BLaER1 treated with 17β-estradiol and CSF1 and Interleukin-3, amounts not matched to agents 10 nM and 100 nM (cell line): Measurements from ENCODE around the gene PPM1N.

Experiments used
- H3K27ac ChIP-seq, 11 experiments: shearing (Covaris generic); formaldehyde crosslinking; 2 replicates each; pipeline ENCODE4 v1.8.1; 2022
- H3K27me3 ChIP-seq, 11 experiments: shearing (Covaris generic); formaldehyde crosslinking; 2 replicates each; pipeline ENCODE4 v1.8.1; 2022
- H3K36me3 ChIP-seq, 11 experiments: shearing (Covaris generic); formaldehyde crosslinking; 2 replicates each; pipeline ENCODE4 v1.8.1; 2022
- H3K4me1 ChIP-seq, 10 experiments: shearing (Covaris generic); formaldehyde crosslinking; 2 replicates each; pipeline ENCODE4 v1.8.1; 2022
- H3K4me2 ChIP-seq, 11 experiments: shearing (Covaris generic); formaldehyde crosslinking; 2 replicates each; pipeline ENCODE4 v1.8.1; 2022
- H3K4me3 ChIP-seq, 10 experiments: shearing (Covaris generic); formaldehyde crosslinking; 2 replicates each; pipeline ENCODE4 v1.8.1; 2022
- H3K9ac ChIP-seq, 11 experiments: shearing (Covaris generic); formaldehyde crosslinking; 2 replicates each; pipeline ENCODE4 v1.8.1; 2022
- H3K9me3 ChIP-seq, 11 experiments: shearing (Covaris generic); formaldehyde crosslinking; replicated peaks in 1 of 11; 2 replicates each; pipeline ENCODE4 v1.8.1; 2022
- H4K20me1 ChIP-seq, 11 experiments: shearing (Covaris generic); formaldehyde crosslinking; 2 replicates each; pipeline ENCODE4 v1.8.1; 2022
- Cebpa-rat ChIP-seq, 11 experiments: shearing (Covaris generic); IDR thresholded peaks; 2 replicates each; pipeline ENCODE4 v1.8.1; 2022

PPM1N gene

GRCh38 chr19:45512881-45513483 lies 14.7 kb downstream of the PPM1N start:
- Histone ChIP-seq H3K36me3 (peaks cover 3 to 85% (median 32%) of the 10 kb centered on the region in 11 experiments; a peak in 21 of 22 replicates), H3K4me2 (peak overlapping the region; percentile 67 to 99 (median 94)), H4K20me1 (peaks cover 8 to 94% (median 57%) of the 10 kb centered on the region in 11 experiments; a peak in 18 of 22 replicates), H3K4me1 (peaks cover 76 to 91% (median 83%) of the 10 kb centered on the region in 10 experiments), H3K9me3 (no peaks in the 10 kb centered on the region), H3K4me3 (peak overlapping the region in 4 of 10 experiments; percentile 54 to 99 (median 98); a peak in 7 of 20 replicates), H3K9ac (peak overlapping the region in 10 of 11 experiments; percentile 4 to 95 (median 70); a peak in 12 of 22 replicates), H3K27me3 (no peaks in the 10 kb centered on the region), H3K27ac (peak overlapping the region; percentile 80 to 94 (median 86); a peak in 21 of 22 replicates)
- no peak for TF ChIP-seq Cebpa-rat (IDR thresholded peaks at IDR 0.05)

GRCh38 chr19:45514376-45515051 lies 16.3 kb downstream of the PPM1N start:
- H3K4me1 ChIP-seq, result peaks cover 78 to 97% (median 81%) of the 10 kb centered on the region in 10 experiments
- H3K9me3 ChIP-seq, result no peaks in the 10 kb centered on the region
- H3K4me2 ChIP-seq, result peak overlapping the region; percentile 67 to 99 (median 94)
- peak overlapping the region; percentile 66 to 95 (median 71) for H3K9ac ChIP-seq
- peaks cover 18 to 93% (median 47%) of the 10 kb centered on the region in 11 experiments; a peak in 21 of 22 replicates for H3K36me3 ChIP-seq
- TF ChIP-seq Cebpa-rat (IDR thresholded peaks at IDR 0.05), result no peak
- peak overlapping the region; percentile 80 to 94 (median 86) for H3K27ac ChIP-seq
- no peaks in the 10 kb centered on the region for H3K27me3 ChIP-seq
- peaks cover 11 to 91% (median 71%) of the 10 kb centered on the region in 11 experiments; a peak in 19 of 22 replicates for H4K20me1 ChIP-seq
- H3K4me3 ChIP-seq, result peak overlapping the region in 8 of 10 experiments; percentile 20 to 99 (median 40); a peak in 16 of 20 replicates

DNA sequence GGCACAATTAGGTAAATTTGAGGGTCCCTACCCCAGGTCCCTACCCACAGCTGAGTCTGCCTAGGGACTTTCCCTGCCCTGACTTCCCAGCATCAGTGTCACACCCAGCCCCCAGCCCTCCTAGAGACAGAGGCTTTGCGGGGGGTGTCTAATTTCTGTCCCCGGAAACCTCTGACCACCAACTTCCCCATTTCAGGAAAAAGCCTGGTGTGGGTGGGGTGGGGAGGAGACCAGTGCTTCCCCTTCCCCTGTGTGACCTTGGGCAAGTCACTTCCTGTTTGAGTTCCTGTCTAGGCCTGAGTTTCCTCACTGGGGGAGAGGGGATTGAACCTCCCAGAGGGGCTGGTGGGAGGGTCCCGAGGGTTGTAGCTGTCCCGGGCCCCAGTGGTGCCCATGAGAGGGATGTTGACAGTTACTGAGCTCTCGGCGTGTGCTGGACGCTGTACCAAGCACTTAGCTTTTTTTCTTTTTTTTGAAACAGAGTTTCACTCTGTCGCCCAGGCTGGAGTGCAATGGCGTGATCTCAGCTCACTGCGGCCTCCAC lies 16.9 kb downstream of the PPM1N start:
- H4K20me1 ChIP-seq, result peaks cover 13 to 91% (median 70%) of the 10 kb centered on the region in 11 experiments; a peak in 19 of 22 replicates
- H3K4me3 ChIP-seq, result peak overlapping the region in 8 of 10 experiments; percentile 32 to 99 (median 43); a peak in 15 of 20 replicates
- peak overlapping the region; percentile 66 to 95 (median 72) for H3K9ac ChIP-seq
- peak overlapping the region; percentile 80 to 94 (median 86) for H3K27ac ChIP-seq
- H3K27me3 ChIP-seq, result no peaks in the 10 kb centered on the region
- H3K9me3 ChIP-seq, result no peaks in the 10 kb centered on the region
- peak overlapping the region; percentile 67 to 99 (median 94) for H3K4me2 ChIP-seq
- H3K36me3 ChIP-seq, result peaks cover 21 to 93% (median 53%) of the 10 kb centered on the region in 11 experiments
- H3K4me1 ChIP-seq, result peaks cover 72 to 97% (median 76%) of the 10 kb centered on the region in 10 experiments
- TF ChIP-seq Cebpa-rat (IDR thresholded peaks at IDR 0.05), result peak in 9 of 11 experiments; percentile 35 to 90 (median 75); a peak in 15 of 22 replicates

DNA sequence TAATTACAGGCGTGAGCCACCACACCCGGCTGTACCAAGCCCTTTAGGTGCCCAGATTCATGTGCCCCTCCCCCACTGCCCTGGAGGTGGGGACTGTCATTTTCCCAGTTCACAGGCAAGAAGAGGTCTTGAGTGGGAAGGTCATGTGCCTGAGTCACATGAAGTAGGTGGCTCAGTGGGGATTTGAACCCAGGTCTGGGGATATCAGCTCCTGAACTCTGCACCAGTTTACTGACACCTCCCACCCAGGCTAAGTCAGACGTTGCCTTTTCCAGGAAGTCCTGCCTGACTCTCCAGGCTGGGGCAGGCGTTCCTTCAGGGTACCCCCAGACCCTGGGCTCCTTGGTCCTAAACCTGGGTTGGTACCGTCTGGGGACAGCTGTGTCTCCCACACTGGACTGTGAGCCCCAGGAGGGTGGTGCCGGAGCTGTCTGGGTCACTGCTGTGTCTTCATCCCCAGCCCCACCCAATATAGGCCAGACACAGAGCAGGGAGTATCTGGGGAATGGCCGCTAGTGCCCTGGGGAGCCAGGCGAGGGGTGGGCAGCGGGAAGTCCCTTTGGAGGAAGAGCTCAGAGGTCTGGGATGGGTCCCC lies 17.7 kb downstream of the PPM1N start:
- Histone ChIP-seq H3K9me3 (no peaks in the 10 kb centered on the region), H3K27me3 (no peaks in the 10 kb centered on the region), H3K4me2 (peak overlapping the region; percentile 67 to 99 (median 94)), H3K27ac (peak overlapping the region; percentile 63 to 94 (median 86)), H3K4me3 (peak overlapping the region in 9 of 10 experiments; percentile 8 to 99 (median 43); a peak in 15 of 20 replicates), H3K9ac (peak overlapping the region; percentile 65 to 95 (median 71)), H3K4me1 (peaks cover 64 to 97% (median 72%) of the 10 kb centered on the region in 10 experiments), H3K36me3 (peaks cover 27 to 93% (median 54%) of the 10 kb centered on the region in 11 experiments), H4K20me1 (peaks cover 16 to 91% (median 62%) of the 10 kb centered on the region in 11 experiments; a peak in 18 of 22 replicates)
- no peak for TF ChIP-seq Cebpa-rat (IDR thresholded peaks at IDR 0.05)

- no peak for TF ChIP-seq Cebpa-rat (IDR thresholded peaks at IDR 0.05)
- Histone ChIP-seq H3K9me3 (no peaks in the 10 kb centered on the region), H3K4me3 (no peak overlapping the region), H3K4me2 (peak overlapping the region in 10 of 11 experiments; percentile 5 to 99 (median 94); a peak in 17 of 22 replicates), H3K36me3 (peaks cover 37 to 92% (median 63%) of the 10 kb centered on the region in 11 experiments), H4K20me1 (peaks cover 17 to 88% (median 56%) of the 10 kb centered on the region in 11 experiments; a peak in 17 of 22 replicates), H3K27ac (peak overlapping the region in 7 of 11 experiments; percentile 5 to 92 (median 84); a peak in 10 of 22 replicates), H3K4me1 (peaks cover 51 to 97% (median 64%) of the 10 kb centered on the region in 10 experiments), H3K9ac (peak overlapping the region in 5 of 11 experiments; percentile 22 to 95 (median 30); a peak in 5 of 22 replicates), H3K27me3 (no peaks in the 10 kb centered on the region)
Measured at GRCh38 chr19:45517238-45517637, 19.0 kb downstream of the PPM1N start.

DNA sequence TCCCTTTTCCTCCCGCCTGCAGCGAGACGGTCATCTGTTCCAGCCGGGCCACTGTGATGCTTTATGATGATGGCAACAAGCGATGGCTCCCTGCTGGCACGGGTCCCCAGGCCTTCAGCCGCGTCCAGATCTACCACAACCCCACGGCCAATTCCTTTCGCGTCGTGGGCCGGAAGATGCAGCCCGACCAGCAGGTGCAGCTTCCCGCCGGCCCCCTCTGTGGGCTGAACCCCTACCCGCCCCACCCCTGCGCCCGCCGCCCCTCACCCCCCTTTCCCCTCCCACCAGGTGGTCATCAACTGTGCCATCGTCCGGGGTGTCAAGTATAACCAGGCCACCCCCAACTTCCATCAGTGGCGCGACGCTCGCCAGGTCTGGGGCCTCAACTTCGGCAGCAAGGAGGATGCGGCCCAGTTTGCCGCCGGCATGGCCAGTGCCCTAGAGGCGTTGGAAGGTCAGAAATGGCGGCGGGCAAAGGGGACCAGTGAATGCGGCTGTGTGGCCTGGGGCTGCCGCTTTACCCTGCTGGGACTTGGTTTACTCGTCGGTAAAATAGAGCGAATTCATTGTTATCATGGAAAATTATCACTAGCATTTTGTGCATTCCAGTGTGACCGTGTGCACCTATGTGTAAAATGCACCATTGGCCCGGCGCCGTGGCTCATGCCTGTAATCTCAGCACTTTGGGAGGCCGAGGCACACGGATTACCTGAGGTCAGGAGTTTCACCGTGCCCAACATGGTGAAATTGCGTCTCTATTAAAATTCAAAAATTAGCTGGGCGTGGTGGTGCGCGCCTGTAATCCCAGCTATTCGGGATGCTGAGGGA lies 19.6 kb downstream of the PPM1N start:
- H4K20me1 ChIP-seq, result peaks cover 17 to 82% (median 55%) of the 10 kb centered on the region in 11 experiments; a peak in 17 of 22 replicates
- H3K27me3 ChIP-seq, result no peaks in the 10 kb centered on the region
- no peaks in the 10 kb centered on the region for H3K9me3 ChIP-seq
- peak overlapping the region in 6 of 11 experiments; percentile 25 to 92 (median 88); a peak in 9 of 22 replicates for H3K27ac ChIP-seq
- peak overlapping the region in 10 of 11 experiments; percentile 5 to 99 (median 94); a peak in 12 of 22 replicates for H3K4me2 ChIP-seq
- no peak for TF ChIP-seq Cebpa-rat (IDR thresholded peaks at IDR 0.05)
- H3K4me3 ChIP-seq, result no peak overlapping the region
- H3K36me3 ChIP-seq, result peaks cover 37 to 92% (median 68%) of the 10 kb centered on the region in 11 experiments
- peaks cover 45 to 97% (median 63%) of the 10 kb centered on the region in 10 experiments for H3K4me1 ChIP-seq
- H3K9ac ChIP-seq, result peak overlapping the region in 4 of 11 experiments; percentile 22 to 76 (median 29); a peak in 3 of 22 replicates

DNA sequence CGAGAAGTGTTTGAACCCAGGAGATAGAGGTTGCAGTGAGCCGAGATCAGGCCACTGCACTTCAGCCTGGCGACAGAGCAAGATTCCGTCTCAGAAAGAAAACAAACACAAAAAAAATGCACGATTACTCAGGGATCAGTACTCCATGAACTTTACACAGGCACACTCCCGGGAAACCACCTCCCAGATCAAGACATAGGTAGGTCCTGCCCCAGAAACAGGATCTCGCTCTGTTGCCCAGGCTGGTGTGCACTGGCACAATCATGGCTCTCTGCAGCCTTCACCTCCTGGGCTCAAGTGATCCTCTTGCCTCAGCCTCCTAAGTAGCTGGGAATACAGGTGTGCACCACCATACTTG lies 20.2 kb downstream of the PPM1N start:
- Histone ChIP-seq H3K4me1 (peaks cover 39 to 97% (median 63%) of the 10 kb centered on the region in 10 experiments), H3K27ac (no peak overlapping the region), H3K27me3 (no peaks in the 10 kb centered on the region), H4K20me1 (peaks cover 17 to 82% (median 55%) of the 10 kb centered on the region in 11 experiments; a peak in 18 of 22 replicates), H3K36me3 (peaks cover 37 to 92% (median 74%) of the 10 kb centered on the region in 11 experiments), H3K9ac (no peak overlapping the region), H3K4me3 (no peak overlapping the region), H3K4me2 (peak overlapping the region in 2 of 11 experiments; percentile 3 to 7; a peak in 2 of 22 replicates), H3K9me3 (no peaks in the 10 kb centered on the region)
- no peak for TF ChIP-seq Cebpa-rat (IDR thresholded peaks at IDR 0.05)
